ENCODE data around the gene TNS3.

Gene TNS3

DNA sequence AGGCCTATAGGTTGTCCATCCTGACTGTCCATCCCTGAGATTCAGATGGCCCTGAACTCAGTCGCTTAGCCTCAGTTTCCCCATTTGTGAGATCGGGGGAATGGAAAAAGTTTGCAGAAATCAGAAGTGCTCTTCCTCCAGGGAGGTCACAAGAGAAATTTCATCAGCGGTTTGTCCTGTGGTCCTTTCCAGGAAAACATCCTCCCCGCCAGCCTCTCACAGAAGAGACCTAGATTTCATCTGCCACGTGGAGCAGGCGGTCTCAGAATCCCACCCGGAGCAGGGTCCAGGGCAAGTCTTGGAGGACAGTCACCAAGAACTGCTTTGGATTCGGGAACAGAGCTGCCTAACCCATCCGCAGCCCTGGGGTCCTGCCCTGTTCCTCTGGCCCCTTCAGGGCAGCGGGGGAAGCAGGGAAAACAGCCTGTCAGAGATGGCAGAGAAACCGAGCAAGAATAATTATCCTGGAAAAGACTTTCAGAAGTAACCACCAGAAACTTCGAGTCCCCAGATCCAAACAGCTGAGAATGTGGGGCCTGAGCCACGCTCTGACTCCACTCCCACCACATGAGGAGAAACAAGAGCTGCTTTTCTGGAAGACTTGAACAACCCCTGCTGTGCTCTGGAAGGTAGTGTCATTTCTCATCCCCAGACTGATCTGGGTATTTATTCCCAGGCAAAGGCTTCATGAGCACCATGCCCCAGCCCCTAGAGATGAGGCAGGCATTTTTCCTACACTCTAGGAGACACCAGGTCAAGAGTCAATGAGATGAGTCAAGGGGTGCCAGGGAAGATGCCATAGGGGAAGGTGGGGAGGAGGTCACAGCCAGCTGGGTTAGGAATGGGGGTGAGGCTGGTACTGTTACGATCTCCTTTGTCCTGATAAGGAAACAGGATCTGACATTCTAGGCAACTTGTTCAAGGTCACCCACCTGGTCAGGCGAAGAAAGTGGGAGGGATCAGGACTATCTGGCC lies 1.1 kb upstream of the TNS3 start:
- Histone ChIP-seq H3K9me2 (replicated peaks; ENCODE audit: control insufficient read depth, low read length) (no peaks in the 10 kb centered on the region), H3K4me1 (ENCODE audit: control insufficient read depth, low read length) (peaks cover 71% of the 10 kb centered on the region), H3K4me2 (ENCODE audit: low read length) (peak overlapping the region; percentile 75; the same call in 1 of the 2 replicates), H3K27me3 (ENCODE audit: control insufficient read depth, low read length) (peaks cover 24% of the 10 kb centered on the region), H3K9me3 (ENCODE audit: control insufficient read depth, insufficient read depth, low read length) (no peaks in the 10 kb centered on the region), H3F3A (ENCODE audit: control insufficient read depth, insufficient read depth) (peaks cover 8% of the 10 kb centered on the region; the same call in 1 of the 2 replicates), H3K79me2 (ENCODE audit: control insufficient read depth, low read length) (peaks cover 6% of the 10 kb centered on the region), H3K27ac (ENCODE audit: low read depth, low read length) (no peak overlapping the region), H3K4me3 (ENCODE audit: low read length) (no peak overlapping the region), H3K36me3 (ENCODE audit: control insufficient read depth, low read length) (no peaks in the 10 kb centered on the region), H4K20me1 (ENCODE audit: control insufficient read depth, insufficient read depth, low read depth, low read length) (no peaks in the 10 kb centered on the region)
- TF ChIP-seq, protein P1, sequence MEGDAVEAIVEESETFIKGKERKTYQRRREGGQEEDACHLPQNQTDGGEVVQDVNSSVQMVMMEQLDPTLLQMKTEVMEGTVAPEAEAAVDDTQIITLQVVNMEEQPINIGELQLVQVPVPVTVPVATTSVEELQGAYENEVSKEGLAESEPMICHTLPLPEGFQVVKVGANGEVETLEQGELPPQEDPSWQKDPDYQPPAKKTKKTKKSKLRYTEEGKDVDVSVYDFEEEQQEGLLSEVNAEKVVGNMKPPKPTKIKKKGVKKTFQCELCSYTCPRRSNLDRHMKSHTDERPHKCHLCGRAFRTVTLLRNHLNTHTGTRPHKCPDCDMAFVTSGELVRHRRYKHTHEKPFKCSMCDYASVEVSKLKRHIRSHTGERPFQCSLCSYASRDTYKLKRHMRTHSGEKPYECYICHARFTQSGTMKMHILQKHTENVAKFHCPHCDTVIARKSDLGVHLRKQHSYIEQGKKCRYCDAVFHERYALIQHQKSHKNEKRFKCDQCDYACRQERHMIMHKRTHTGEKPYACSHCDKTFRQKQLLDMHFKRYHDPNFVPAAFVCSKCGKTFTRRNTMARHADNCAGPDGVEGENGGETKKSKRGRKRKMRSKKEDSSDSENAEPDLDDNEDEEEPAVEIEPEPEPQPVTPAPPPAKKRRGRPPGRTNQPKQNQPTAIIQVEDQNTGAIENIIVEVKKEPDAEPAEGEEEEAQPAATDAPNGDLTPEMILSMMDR (IDR thresholded peaks at IDR 0.05; ENCODE audit: low read depth, low read length, poor library complexity, severe bottlenecking), result no peak
- TF ChIP-seq EZH2phosphoT487 (IDR thresholded peaks at IDR 0.05; ENCODE audit: borderline replicate concordance, low read length), result no peak

DNA sequence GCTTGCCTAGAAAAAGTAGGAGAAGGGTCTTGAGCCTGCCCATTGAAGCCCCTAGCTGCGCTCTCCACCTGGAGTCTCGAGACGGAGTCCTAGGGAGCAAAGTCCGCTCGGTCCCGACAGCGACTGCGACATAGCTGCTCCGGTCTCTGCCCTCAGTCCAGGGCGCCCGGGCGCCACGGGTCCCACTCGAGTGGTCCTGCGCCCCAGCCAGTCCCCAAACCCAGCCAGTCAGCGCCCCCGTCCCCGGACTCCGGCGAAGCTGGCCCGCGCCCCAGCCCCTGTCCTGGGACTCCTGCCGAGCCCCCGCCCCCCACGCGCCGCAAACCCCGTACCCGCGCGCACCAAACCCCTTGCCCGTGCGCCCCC lies 490 bp downstream of the TNS3 start:
- Histone ChIP-seq H3K4me3 (ENCODE audit: low read length) (peak overlapping the region; percentile 69), H3K9me2 (replicated peaks; ENCODE audit: control insufficient read depth, low read length) (no peaks in the 10 kb centered on the region), H3K27me3 (ENCODE audit: control insufficient read depth, low read length) (peaks cover 24% of the 10 kb centered on the region), H3K27ac (ENCODE audit: low read depth, low read length) (no peak overlapping the region), H3K36me3 (ENCODE audit: control insufficient read depth, low read length) (no peaks in the 10 kb centered on the region), H4K20me1 (ENCODE audit: control insufficient read depth, insufficient read depth, low read depth, low read length) (no peaks in the 10 kb centered on the region), H3K9me3 (ENCODE audit: control insufficient read depth, insufficient read depth, low read length) (no peaks in the 10 kb centered on the region), H3K79me2 (ENCODE audit: control insufficient read depth, low read length) (peaks cover 6% of the 10 kb centered on the region), H3F3A (ENCODE audit: control insufficient read depth, insufficient read depth) (peaks cover 12% of the 10 kb centered on the region; the same call in 1 of the 2 replicates), H3K4me1 (ENCODE audit: control insufficient read depth, low read length) (peaks cover 80% of the 10 kb centered on the region), H3K4me2 (ENCODE audit: low read length) (peak overlapping the region; percentile 75)
- TF ChIP-seq, protein P1 (IDR thresholded peaks at IDR 0.05; ENCODE audit: low read depth, low read length, poor library complexity, severe bottlenecking), result no peak
- peak; percentile 70; the same call in 1 of the 2 replicates for TF ChIP-seq EZH2phosphoT487 (IDR thresholded peaks at IDR 0.05; ENCODE audit: borderline replicate concordance, low read length)

DNA sequence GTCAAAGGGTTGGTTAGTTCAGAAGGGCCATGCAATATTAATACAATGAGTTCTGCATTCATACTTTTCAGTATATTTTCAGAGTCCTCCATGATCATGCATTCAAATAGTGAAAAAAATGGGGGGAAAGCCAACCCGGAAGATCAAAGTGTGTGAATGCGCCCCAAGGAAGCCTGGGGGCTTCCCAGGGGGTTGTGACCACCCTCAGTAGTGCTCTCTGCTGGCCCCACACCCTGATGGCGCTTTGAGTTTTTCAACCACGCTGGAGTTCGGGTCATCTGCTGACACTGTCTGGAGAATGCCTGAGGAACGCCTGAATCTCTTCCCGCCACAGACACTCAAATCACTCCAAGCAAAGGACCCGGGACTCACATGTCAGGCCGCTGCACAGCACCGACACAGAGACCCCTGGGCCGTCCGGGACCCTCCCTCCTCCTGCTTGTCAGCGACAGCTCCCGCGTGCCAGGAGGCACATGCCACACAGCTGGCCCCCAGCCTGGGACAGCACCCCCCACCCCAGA lies 1.0 kb downstream of the TNS3 start:
- Histone ChIP-seq H3K4me2 (ENCODE audit: low read length) (peak overlapping the region; percentile 75), H3K4me1 (ENCODE audit: control insufficient read depth, low read length) (peaks cover 86% of the 10 kb centered on the region), H3K79me2 (ENCODE audit: control insufficient read depth, low read length) (peaks cover 6% of the 10 kb centered on the region), H3K4me3 (ENCODE audit: low read length) (peak overlapping the region; percentile 69), H3K9me3 (ENCODE audit: control insufficient read depth, insufficient read depth, low read length) (no peaks in the 10 kb centered on the region), H3F3A (ENCODE audit: control insufficient read depth, insufficient read depth) (peaks cover 15% of the 10 kb centered on the region), H3K27me3 (ENCODE audit: control insufficient read depth, low read length) (peaks cover 24% of the 10 kb centered on the region), H3K36me3 (ENCODE audit: control insufficient read depth, low read length) (no peaks in the 10 kb centered on the region), H3K27ac (ENCODE audit: low read depth, low read length) (no peak overlapping the region), H3K9me2 (replicated peaks; ENCODE audit: control insufficient read depth, low read length) (no peaks in the 10 kb centered on the region), H4K20me1 (ENCODE audit: control insufficient read depth, insufficient read depth, low read depth, low read length) (no peaks in the 10 kb centered on the region)
- no peak for TF ChIP-seq EZH2phosphoT487 (IDR thresholded peaks at IDR 0.05; ENCODE audit: borderline replicate concordance, low read length)
- TF ChIP-seq, protein P1 (IDR thresholded peaks at IDR 0.05; ENCODE audit: low read depth, low read length, poor library complexity, severe bottlenecking), result no peak

All from DOHH2 (cell line).